ENCODE data around the gene ACER1. TPM values are rescaled to one million over a fixed set of nuclear protein-coding genes. Genes with fewer than 3 reads are reported as not detected.

The ACER1 gene
- total RNA-seq, 1 donor from 2014 or later = not detected

DNA sequence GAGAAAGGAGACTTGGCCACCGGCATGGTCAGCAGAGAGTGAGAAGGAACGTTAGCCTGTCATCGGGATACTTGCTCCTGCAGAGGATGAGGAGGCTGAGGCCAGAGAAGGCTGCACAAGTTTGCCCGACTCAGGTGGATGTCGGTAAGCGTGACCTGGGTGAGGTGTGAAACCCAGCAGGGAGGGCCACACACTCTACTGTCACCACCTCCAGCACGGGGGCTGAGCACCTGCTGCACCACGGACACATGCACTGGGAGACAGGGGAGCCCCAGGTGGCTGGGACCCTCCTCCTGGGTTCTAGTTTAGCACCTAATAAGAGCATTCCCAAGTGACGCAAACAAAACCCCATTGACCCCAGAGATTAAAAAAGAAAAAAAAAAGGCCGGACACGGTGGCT is 70.9 kb downstream of the ACER1 start:
- Histone ChIP-seq H3K36me3 (peaks cover 66% of the 10 kb centered on the region), H3K4me1 (peaks cover 50% of the 10 kb centered on the region), H3K9me3 (no peaks in the 10 kb centered on the region), H3K4me3 (no peak overlapping the region), H3K27me3 (ENCODE audit: low read depth) (no peaks in the 10 kb centered on the region), H3K27ac (no peak overlapping the region)
- TF ChIP-seq, protein P1, sequence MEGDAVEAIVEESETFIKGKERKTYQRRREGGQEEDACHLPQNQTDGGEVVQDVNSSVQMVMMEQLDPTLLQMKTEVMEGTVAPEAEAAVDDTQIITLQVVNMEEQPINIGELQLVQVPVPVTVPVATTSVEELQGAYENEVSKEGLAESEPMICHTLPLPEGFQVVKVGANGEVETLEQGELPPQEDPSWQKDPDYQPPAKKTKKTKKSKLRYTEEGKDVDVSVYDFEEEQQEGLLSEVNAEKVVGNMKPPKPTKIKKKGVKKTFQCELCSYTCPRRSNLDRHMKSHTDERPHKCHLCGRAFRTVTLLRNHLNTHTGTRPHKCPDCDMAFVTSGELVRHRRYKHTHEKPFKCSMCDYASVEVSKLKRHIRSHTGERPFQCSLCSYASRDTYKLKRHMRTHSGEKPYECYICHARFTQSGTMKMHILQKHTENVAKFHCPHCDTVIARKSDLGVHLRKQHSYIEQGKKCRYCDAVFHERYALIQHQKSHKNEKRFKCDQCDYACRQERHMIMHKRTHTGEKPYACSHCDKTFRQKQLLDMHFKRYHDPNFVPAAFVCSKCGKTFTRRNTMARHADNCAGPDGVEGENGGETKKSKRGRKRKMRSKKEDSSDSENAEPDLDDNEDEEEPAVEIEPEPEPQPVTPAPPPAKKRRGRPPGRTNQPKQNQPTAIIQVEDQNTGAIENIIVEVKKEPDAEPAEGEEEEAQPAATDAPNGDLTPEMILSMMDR (IDR thresholded peaks at IDR 0.05) = no peak
- DNase-seq (no peak), ATAC-seq (no peak)
- intact Hi-C loops (cut with DNase I) = no loop called here

GRCh38 chr19:6261883-6262282 is 71.5 kb downstream of the ACER1 start:
- Histone ChIP-seq H3K9me3 (no peaks in the 10 kb centered on the region), H3K27me3 (ENCODE audit: low read depth) (no peaks in the 10 kb centered on the region), H3K36me3 (peaks cover 61% of the 10 kb centered on the region), H3K4me1 (peaks cover 46% of the 10 kb centered on the region), H3K4me3 (no peak overlapping the region), H3K27ac (no peak overlapping the region)
- DNase-seq (no peak), ATAC-seq (no peak)
- TF ChIP-seq, protein P1 (IDR thresholded peaks at IDR 0.05) = no peak
- intact Hi-C loops (cut with DNase I) = no loop called here

DNA sequence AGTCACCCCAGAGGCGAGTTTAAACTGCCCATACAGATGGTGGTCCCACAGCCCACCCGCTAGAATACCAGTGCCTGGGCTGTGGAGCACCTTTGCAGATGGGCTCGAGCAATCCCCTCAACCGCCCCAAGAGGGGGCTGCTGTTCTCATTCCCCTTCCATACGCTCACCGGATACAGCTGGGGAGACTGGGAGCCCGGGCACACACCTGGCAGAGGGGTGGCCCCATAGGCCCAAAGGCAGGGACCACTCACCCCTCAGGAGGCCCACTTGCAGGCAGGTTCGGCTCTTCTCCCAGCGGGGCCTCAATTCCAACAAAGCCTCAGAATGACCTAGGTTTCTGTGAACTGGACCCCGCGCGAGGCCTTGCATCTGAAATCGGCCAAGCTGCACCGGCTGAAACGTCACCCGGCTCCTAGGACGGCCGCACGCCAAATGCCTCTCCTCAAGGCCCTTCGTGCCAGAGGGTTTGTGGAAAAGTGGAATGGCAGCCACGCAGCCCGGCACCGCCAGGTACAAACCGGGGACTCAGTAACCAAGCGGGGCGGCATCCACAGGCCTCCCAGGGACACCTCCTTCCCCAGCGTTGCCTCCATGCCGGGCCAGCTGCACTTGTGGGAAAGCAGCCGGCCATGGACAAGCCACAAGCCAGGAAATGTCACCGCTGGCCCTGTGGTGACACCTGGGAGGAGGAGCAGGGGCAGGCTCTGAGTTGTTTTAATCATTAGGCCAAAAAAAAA is 72.3 kb downstream of the ACER1 start:
- TF ChIP-seq, protein P1 (IDR thresholded peaks at IDR 0.05) = peak; percentile 48
- no peak for DNase-seq
- intact Hi-C loops (cut with DNase I) = no loop called here
- Histone ChIP-seq H3K27me3 (ENCODE audit: low read depth) (no peaks in the 10 kb centered on the region), H3K4me1 (peaks cover 46% of the 10 kb centered on the region), H3K9me3 (no peaks in the 10 kb centered on the region), H3K4me3 (no peak overlapping the region), H3K36me3 (peaks cover 58% of the 10 kb centered on the region), H3K27ac (no peak overlapping the region)
- peak; percentile 59 to 61 for ATAC-seq

- Histone ChIP-seq H3K27ac (no peak overlapping the region), H3K9me3 (no peaks in the 10 kb centered on the region), H3K4me3 (no peak overlapping the region), H3K27me3 (ENCODE audit: low read depth) (no peaks in the 10 kb centered on the region), H3K36me3 (peaks cover 58% of the 10 kb centered on the region), H3K4me1 (peaks cover 44% of the 10 kb centered on the region)
- TF ChIP-seq, protein P1 (IDR thresholded peaks at IDR 0.05) = no peak
- intact Hi-C loops (cut with DNase I) = no loop called here
- ATAC-seq (peak in 1 of 2 donors; percentile 16), DNase-seq (no peak)
These were observed 73.0 kb downstream of the ACER1 start for GRCh38 chr19:6260376-6260775.

DNA sequence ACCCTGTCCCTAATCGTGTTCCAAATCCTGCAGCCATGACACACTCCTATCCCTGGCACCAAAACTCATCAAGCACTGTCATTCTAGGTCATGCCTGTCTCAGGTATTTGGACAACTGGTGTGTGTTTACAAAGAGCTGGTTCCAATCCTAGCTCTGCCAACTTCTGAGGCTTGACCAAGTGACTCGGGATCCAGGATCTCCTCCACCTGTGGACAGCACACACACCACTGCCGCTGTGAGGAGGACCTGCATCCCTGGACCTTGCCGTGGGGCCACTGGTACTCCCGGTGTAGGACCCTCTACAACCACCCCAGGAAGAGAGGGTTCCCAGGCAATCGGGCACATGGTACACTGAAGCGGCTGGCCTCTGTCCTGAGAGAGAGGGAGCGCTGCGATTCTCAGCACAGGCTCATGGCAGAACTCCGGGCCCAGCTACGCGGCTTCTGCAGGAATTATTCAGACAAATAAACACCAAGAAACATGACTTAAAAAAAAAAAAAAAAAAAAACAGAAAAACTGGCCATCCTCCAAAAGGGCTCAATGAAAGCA is 74.0 kb downstream of the ACER1 start:
- Histone ChIP-seq H3K4me1 (peaks cover 35% of the 10 kb centered on the region), H3K27ac (no peak overlapping the region), H3K36me3 (peaks cover 58% of the 10 kb centered on the region), H3K27me3 (ENCODE audit: low read depth) (no peaks in the 10 kb centered on the region), H3K9me3 (no peaks in the 10 kb centered on the region), H3K4me3 (no peak overlapping the region)
- ATAC-seq (no peak), DNase-seq (no peak)
- TF ChIP-seq, protein P1 (IDR thresholded peaks at IDR 0.05) = no peak
- intact Hi-C loops (cut with DNase I) = no loop called here

Measured in lower lobe of right lung (tissue), 2 donors.